ENCODE measurements around the gene DYNLRB2. TPM values are rescaled to one million over a fixed set of nuclear protein-coding genes. Genes with fewer than 3 reads are reported as not detected.

DYNLRB2 gene
- total RNA-seq, 2 experiments from 2014 or later, result 0.31 TPM; not detected in 1

DNA sequence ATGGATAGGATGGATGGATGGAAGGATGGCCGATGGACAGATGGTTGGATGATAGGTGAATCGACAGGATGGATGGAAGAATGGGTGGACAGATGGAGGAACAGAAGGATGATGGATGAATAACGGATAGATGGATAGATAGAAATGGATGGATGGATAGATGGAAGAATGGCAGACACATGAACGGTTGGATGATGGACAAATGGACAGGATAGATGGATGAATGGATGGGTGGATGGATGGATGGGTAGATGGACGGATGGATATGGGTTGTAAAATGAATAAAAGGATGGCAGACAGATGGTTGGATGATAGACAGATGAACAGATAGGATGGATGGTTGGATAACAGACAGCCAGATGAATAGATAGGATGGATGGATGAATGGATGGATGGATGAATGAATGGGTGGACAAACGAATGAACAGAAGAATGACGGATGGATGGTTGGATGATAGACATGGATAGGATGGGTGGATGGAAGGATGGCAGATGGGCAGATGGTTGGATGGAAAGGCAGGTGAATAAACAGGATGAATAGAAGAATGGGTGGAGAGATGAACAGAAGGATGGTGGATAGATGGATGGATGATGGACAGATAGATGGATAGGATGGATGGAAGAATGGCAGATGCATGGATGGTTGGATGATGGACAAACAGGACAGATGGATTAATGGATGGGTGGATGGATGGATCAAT, 55.9 kb downstream of the DYNLRB2 start:
- H3K9me3 Mint-ChIP-seq, result no peaks in the 10 kb centered on the region
- H3K4me1 Mint-ChIP-seq (ENCODE audit: low read depth), result peaks cover 8% of the 10 kb centered on the region
- intact Hi-C loops (cut with DNase I, micrococcal nuclease), result no loop called here
- H3K27ac ChIP-seq (ENCODE audit: low read depth in 1 of 2, low read length in 2 of 2), result no peak overlapping the region
- CTCF ChIA-PET, result no interaction called here
- H3K27ac Mint-ChIP-seq, result no peak overlapping the region
- no peaks in the 10 kb centered on the region for H3K36me3 ChIP-seq (ENCODE audit: insufficient read depth, low read length)
- no peaks in the 10 kb centered on the region for H3K27me3 ChIP-seq (ENCODE audit: control insufficient read depth in 1 of 2, insufficient read depth in 2 of 2, low read length in 2 of 2)
- no peaks in the 10 kb centered on the region for H3K36me3 Mint-ChIP-seq (ENCODE audit: low read depth)
- POLR2A ChIA-PET, result no interaction called here
- H3K27me3 Mint-ChIP-seq, result no peaks in the 10 kb centered on the region
- no peaks in the 10 kb centered on the region for H3K9me3 ChIP-seq (ENCODE audit: control insufficient read depth in 1 of 2, insufficient read depth in 1 of 2, low read length in 2 of 2)
- no peak overlapping the region for H3K4me3 ChIP-seq (ENCODE audit: low read length)
- DNase-seq (no peak), ATAC-seq (ENCODE audit: poor library complexity) (no peak)
- H3K4me1 ChIP-seq (ENCODE audit: insufficient read depth, low read length), result peaks cover 8% of the 10 kb centered on the region
- H3K4me3 Mint-ChIP-seq, result no peak overlapping the region
- no peak for TF ChIP-seq CTCF (IDR thresholded peaks at IDR 0.05)

DNA sequence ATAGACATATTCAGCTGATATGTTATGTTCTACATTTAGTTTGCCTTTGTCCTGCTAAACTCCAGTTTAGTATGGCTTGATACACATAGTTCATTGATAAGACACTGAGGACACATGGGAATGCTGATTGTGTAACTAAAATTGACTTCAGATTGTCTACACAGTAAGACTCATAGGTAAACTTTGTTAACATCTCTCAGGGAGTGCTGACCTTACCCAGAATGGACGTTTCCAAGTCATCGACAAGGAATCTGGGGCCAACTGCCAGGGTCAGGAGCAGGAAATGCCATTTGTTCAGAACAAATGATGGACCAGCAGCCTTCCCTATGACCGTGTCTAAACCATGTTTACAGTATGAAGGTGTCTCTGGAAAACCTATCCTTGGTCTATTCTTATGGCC, 58.7 kb downstream of the DYNLRB2 start:
- Mint-ChIP-seq H3K4me1 (ENCODE audit: low read depth) (no peaks in the 10 kb centered on the region), H3K27ac (no peak overlapping the region), H3K9me3 (no peaks in the 10 kb centered on the region), H3K36me3 (ENCODE audit: low read depth) (no peaks in the 10 kb centered on the region), H3K27me3 (no peaks in the 10 kb centered on the region), H3K4me3 (no peak overlapping the region)
- H3K27me3 ChIP-seq (ENCODE audit: control insufficient read depth in 1 of 2, insufficient read depth in 2 of 2, low read length in 2 of 2), result no peaks in the 10 kb centered on the region
- TF ChIP-seq CTCF (IDR thresholded peaks at IDR 0.05), result no peak
- intact Hi-C loops (cut with DNase I, micrococcal nuclease), result no loop called here
- H3K9me3 ChIP-seq (ENCODE audit: control insufficient read depth in 1 of 2, insufficient read depth in 1 of 2, low read length in 2 of 2), result no peaks in the 10 kb centered on the region
- no peaks in the 10 kb centered on the region for H3K36me3 ChIP-seq (ENCODE audit: insufficient read depth, low read length)
- H3K4me1 ChIP-seq (ENCODE audit: insufficient read depth, low read length), result no peaks in the 10 kb centered on the region
- ChIA-PET POLR2A (no interaction called here), CTCF (no interaction called here)
- H3K4me3 ChIP-seq (ENCODE audit: low read length), result no peak overlapping the region
- no peak for DNase-seq
- no peak for ATAC-seq (ENCODE audit: poor library complexity)
- no peak overlapping the region for H3K27ac ChIP-seq (ENCODE audit: low read depth in 1 of 2, low read length in 2 of 2)
